ENCODE results near the gene FCRL5.

FCRL5 gene

DNA sequence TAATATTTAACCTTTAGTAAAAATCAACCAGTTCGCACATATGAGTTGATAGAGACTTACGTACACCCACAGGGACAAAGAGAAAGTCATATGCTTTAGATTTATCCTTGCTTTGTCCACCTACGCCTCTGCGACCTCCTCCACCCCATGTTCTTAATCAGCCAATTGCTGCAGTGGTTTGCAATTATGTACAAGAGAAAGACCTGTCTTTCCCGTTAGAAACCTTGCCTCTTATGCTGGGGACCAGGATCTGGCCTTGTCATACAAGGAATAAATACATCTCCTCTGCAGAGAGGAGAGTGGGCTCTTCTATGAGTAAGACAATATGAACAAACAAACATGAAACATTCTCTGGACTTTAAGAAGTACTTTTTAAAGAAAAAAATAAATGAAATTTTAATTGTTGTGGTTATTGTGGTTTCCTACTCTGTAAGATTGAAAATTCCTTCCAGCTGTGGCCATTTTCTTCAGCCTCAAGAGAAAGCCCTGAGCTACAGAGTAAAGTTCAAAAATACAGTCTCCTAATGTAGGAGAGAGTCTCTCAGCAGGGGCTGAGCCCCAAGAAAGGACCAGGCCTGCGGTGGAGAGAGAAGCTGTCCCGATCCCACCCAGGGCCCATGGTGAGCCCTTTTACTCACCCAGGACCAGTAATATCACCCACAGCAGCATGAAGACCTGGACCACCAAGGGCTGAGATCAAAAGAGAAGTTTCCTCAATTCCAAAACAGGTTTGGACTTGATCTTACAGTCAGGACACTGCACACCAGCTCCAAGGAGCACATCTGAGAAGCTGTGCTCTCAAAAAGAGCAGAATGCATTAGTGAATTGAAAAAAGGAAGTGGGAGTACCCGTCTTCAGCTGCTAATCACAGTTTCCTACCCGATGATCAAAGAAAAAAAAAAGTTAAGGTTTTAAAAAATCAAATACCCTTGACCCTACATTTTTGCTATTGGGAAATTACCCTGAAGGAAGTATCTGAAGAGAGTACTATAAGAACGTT is at the start of gene FCRL5:
Gene FCRL5 (minus strand): TSS at position 822 of the 1,000 bp plus-strand sequence. CDS start 153 bp downstream, at position 669.
- TF ChIP-seq, protein P1, sequence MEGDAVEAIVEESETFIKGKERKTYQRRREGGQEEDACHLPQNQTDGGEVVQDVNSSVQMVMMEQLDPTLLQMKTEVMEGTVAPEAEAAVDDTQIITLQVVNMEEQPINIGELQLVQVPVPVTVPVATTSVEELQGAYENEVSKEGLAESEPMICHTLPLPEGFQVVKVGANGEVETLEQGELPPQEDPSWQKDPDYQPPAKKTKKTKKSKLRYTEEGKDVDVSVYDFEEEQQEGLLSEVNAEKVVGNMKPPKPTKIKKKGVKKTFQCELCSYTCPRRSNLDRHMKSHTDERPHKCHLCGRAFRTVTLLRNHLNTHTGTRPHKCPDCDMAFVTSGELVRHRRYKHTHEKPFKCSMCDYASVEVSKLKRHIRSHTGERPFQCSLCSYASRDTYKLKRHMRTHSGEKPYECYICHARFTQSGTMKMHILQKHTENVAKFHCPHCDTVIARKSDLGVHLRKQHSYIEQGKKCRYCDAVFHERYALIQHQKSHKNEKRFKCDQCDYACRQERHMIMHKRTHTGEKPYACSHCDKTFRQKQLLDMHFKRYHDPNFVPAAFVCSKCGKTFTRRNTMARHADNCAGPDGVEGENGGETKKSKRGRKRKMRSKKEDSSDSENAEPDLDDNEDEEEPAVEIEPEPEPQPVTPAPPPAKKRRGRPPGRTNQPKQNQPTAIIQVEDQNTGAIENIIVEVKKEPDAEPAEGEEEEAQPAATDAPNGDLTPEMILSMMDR (IDR thresholded peaks at IDR 0.05) = no peak

DNA sequence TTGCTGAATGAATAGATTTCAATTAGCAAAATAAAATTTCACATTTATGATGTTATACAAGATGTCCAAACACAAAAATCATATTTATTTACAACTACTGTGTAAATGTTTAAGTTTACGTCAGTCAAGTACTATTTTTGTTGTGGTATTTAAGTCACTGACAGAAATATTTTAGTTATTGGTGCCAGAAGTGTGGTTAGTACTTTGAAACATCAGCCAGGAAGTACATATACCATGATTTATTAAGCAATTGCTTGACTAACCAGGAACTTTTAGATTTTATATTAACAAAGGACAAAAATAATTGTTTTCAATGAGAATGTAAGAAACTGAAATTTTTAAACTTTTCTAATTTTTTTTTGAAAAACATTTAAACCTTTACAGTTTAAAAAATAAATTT is 47.9 kb upstream of the FCRL5 start:
- TF ChIP-seq, protein P1 (IDR thresholded peaks at IDR 0.05) = no peak

DNA sequence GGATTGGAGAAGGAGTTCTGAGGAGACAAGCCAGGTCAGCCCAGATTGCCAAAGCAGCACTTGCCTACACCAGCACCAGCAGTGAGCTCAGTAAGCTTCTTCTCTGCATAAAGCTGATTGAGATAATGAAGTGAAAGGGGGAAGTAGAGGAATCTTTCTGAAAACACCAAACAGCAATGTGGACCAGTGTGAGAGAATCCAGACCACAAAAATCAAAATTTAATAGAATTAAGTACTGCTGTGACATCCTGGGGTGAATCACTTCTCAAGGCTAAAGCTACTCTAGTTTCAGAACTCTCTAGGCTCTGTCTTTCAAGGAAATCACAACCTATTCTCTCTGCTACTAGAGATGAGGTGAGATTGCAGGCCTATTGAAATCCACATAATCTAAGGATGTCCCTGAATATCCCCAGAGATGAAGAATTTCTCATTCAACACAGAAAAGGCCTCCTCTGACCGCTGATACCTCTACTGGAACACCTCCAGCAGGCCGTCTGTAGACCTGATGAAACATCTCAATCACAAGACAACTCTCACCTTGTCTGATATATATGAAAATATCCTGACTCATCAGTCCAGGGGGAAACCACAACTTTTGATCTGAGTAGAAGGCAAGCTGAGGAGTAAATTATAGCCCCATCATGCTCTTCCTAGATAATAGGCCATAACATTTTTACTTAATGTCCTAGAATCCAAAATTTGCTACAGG is 45.8 kb upstream of the FCRL5 start, which contains the start of gene FCRL4:
Gene FCRL4 (minus strand): TSS at position 127 of the 709 bp plus-strand sequence. CDS start 141 bp downstream, outside the sequence.
- TF ChIP-seq, protein P1 (IDR thresholded peaks at IDR 0.05) = no peak

DNA sequence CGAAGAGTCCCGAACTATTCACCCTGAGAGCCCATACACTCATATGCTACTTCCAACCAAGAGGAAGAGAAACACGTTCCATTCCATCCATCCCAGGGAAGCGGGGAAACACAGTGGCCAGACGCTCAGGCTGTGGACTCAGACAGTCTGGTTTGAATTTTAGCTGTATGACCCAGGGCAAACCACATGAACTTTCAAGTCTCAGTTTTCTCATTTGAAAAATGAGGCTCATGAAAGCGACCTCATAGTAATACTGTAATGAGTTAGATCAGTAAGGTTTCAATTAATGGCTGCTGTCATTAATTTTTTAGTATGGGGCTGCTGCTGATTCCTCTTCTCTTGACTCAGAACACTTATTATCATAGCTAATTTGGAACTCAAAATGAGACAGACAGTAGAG is 44.1 kb upstream of the FCRL5 start:
- TF ChIP-seq, protein P1 (IDR thresholded peaks at IDR 0.05) = no peak

DNA sequence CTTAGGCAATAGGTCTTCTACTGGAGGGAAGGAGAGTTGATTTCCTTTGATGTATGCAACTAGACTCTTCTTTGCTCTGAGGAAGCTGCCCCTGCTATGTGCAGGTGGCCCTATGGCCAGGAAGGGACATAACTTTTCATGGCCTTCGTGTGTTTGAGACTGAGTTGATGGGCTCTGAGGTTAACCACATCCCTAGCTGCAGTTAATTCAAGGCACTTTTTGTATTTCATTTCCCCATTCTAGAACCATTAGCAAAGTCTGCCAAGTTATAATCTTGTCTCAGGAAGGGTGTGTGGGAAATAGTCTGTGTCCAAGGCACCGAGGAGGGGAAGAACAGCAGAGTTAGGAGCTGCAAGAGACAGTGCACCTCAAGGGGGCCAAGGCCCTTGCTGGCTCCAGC is 43.0 kb upstream of the FCRL5 start:
- TF ChIP-seq, protein P1 (IDR thresholded peaks at IDR 0.05) = no peak

DNA sequence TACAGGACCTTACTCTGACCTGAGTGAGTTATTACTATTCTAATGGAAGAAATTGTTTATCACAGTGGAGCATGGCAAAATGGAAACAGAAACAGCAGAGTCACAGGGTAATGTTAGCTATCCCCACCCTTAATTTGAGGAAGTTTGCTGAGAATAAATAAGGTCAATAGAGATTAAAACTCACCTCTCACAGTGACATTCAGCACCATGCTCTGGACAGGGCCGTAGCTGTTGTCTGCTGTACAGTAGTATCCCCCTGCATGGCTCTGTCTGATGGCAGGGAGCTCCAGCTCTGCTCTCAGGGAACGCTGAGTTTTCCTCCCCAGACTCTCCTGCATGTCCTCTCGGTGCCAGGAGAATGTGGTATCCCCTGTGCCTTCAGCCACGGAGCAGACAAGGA is 33.7 kb upstream of the FCRL5 start:
- TF ChIP-seq, protein P1 (IDR thresholded peaks at IDR 0.05) = no peak

DNA sequence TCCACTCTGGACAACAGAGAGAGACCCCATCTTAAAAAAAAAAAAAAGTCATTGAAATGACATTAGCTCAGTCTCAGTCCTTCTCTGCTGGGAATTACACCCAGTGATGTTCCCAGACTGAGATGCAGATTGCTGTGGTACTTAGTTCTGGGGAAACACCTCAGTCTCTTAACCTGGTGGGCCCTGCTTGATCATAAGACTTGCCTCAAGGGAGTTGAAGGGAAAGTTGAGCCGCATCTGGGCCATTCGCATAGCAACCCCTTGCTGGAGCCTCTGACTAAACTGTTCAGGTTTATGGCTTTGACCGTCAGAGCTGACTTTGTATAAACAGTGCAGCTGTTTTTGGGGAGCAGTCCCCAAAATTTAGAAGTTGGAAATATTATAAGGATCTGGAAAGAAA is 32.2 kb upstream of the FCRL5 start:
- TF ChIP-seq, protein P1 (IDR thresholded peaks at IDR 0.05) = no peak
